ENCODE data around the gene LRIG3. TPM values are rescaled to one million over a fixed set of nuclear protein-coding genes. Genes with fewer than 3 reads are reported as not detected.

LRIG3 gene
- total and polyA plus RNA-seq, 2 of the 8 experiments (the other 6 are each of a cell fraction or from before 2014, with no cell fraction given), result 6.5 to 9.1 TPM

- ChIA-PET POLR2A (ENCODE audit: partially characterized antibody) (no interaction called here), CTCF (ENCODE audit: partially characterized antibody) (interaction anchor here (0.6 to 1.0 kb wide), 2 partner anchors 127 to 528 kb away, joined by 3 read pairs; no protein-coding TSS in a partner anchor)
- H3K4ac ChIP-seq (replicated peaks; ENCODE audit: insufficient read length, low read depth, low read length), result no peak overlapping the region
- H3K23ac ChIP-seq (ENCODE audit: insufficient read length), result no peak overlapping the region
- 93% methylated on average over 15 of the region's 15 CpGs; no CpG with 5 or more reads in 1 of the 2 experiments for WGBS, 2 experiments (ENCODE audit: extremely low coverage in 1 of 2, insufficient coverage in 1 of 2, insufficient read length in 1 of 2, insufficient replicate concordance in 2 of 2, low coverage in 1 of 2, low lambda C conversion rate in 2 of 2, missing lambda C conversion rate in 1 of 2)
- no peak overlapping the region for H4K91ac ChIP-seq (replicated peaks; ENCODE audit: insufficient read length, low read length)
- no peak overlapping the region for H2AFZ ChIP-seq (ENCODE audit: low read length)
- no peak overlapping the region for H2BK12ac ChIP-seq (ENCODE audit: low read depth, low read length)
- no peak overlapping the region for H3K4me3 ChIP-seq (ENCODE audit: extremely low read depth in 1 of 4, insufficient read depth in 2 of 4, low read depth in 3 of 4, low read length in 4 of 4)
- no peak overlapping the region for H2BK15ac ChIP-seq (ENCODE audit: low read length)
- no peaks in the 10 kb centered on the region for H3K9me3 ChIP-seq (ENCODE audit: insufficient read depth in 2 of 2, low read depth in 1 of 2, low read length in 1 of 2)
- no peak overlapping the region for H3K56ac ChIP-seq (replicated peaks; ENCODE audit: insufficient read length, low read depth, low read length)
- no peaks in the 10 kb centered on the region for H3K79me2 ChIP-seq (ENCODE audit: control insufficient read depth in 1 of 2, insufficient read depth in 2 of 2, low read length in 2 of 2)
- H3K27me3 ChIP-seq (replicated peaks in 1 of 4; ENCODE audit: control insufficient read depth in 3 of 4, extremely low read depth in 1 of 4, insufficient read depth in 3 of 4, low read length in 3 of 4), result peaks cover 0 to 5% (median 0%) of the 10 kb centered on the region in 4 experiments; a peak in 2 of 7 replicates
- H2BK5ac ChIP-seq (ENCODE audit: low read depth, low read length), result no peak overlapping the region
- H4K20me1 ChIP-seq (replicated peaks in 1 of 2; ENCODE audit: control insufficient read depth in 1 of 2, insufficient read depth in 2 of 2, low read length in 2 of 2), result peaks cover 0 to 2% of the 10 kb centered on the region in 2 experiments
- H4K8ac ChIP-seq (ENCODE audit: extremely low read depth, insufficient read depth, low read length), result no peak overlapping the region
- H4K5ac ChIP-seq (ENCODE audit: insufficient read length, low read depth, low read length), result no peak overlapping the region
- H3K23me2 ChIP-seq (ENCODE audit: low read depth, low read length), result no peaks in the 10 kb centered on the region
- DNase-seq (ENCODE audit: low read depth in 1 of 2, low spot score in 2 of 2) (no peak), FAIRE-seq (no peak)
- TF ChIP-seq GABPA (IDR thresholded peaks at IDR 0.05; ENCODE audit: borderline replicate concordance, insufficient read depth, low read length) (no peak), ATF3 (IDR thresholded peaks at IDR 0.05; ENCODE audit: insufficient read depth, low read depth, low read length) (no peak), POLR2AphosphoS5 (IDR thresholded peaks at IDR 0.05; ENCODE audit: low read depth, low read length) (no peak), RNF2 (IDR thresholded peaks at IDR 0.05; ENCODE audit: borderline replicate concordance, low read depth, low read length, missing control alignments, poor library complexity, severe bottlenecking) (no peak), SP1 (IDR thresholded peaks at IDR 0.05; ENCODE audit: low read depth, low read length) (no peak)
- no peak overlapping the region for H3K4me2 ChIP-seq (ENCODE audit: insufficient read depth in 1 of 2, low read depth in 2 of 2, low read length in 2 of 2)
- H3K14ac ChIP-seq (ENCODE audit: insufficient read length), result no peak overlapping the region
- peaks cover 4 to 50% (median 23%) of the 10 kb centered on the region in 4 experiments; a peak in 7 of 8 replicates for H3K36me3 ChIP-seq (ENCODE audit: control insufficient read depth in 2 of 4, insufficient read depth in 4 of 4, low read length in 3 of 4)
- H2BK120ac ChIP-seq (replicated peaks; ENCODE audit: low read depth, low read length), result no peak overlapping the region
- no peaks in the 10 kb centered on the region for H3K79me1 ChIP-seq (ENCODE audit: low read depth, low read length)
- no peak overlapping the region for H3K9ac ChIP-seq (replicated peaks in 1 of 4; ENCODE audit: extremely low read depth in 1 of 4, low read depth in 3 of 4, low read length in 3 of 4)
- no peak overlapping the region for H2AK5ac ChIP-seq (ENCODE audit: low read depth, low read length)
- H3K4me1 ChIP-seq (replicated peaks in 1 of 4; ENCODE audit: control insufficient read depth in 3 of 4, insufficient read depth in 4 of 4, low read length in 3 of 4), result no peaks in the 10 kb centered on the region
- no peak overlapping the region for H2BK20ac ChIP-seq (ENCODE audit: low read length)
- H3K18ac ChIP-seq (ENCODE audit: extremely low read depth, low read length), result no peak overlapping the region
- no peak overlapping the region for H3K27ac ChIP-seq (ENCODE audit: low read depth, low read length)
Observed at GRCh38 chr12:58877243-58877743, 43.0 kb downstream of the LRIG3 start.
